ENCODE data around the gene PPP2R2D. TPM values are rescaled to one million over a fixed set of nuclear protein-coding genes. Genes with fewer than 3 reads are reported as not detected.

PPP2R2D gene
- total RNA-seq, 4 donors from 2014 or later, result 23.9 to 48.6 (median 36.7) TPM

- no peak overlapping the region for H3K4me3 ChIP-seq (ENCODE audit: low read depth, poor library complexity, severe bottlenecking)
- intact Hi-C loops (cut with DNase I; ENCODE audit: low total_unique reads), result no loop called here
- 72 to 77% methylated on average over 16 of the region's 16 CpGs for WGBS, 2 donors
- DNase-seq (ENCODE audit: low spot score in 2 of 2), result no peak
- TF ChIP-seq POLR2A (IDR thresholded peaks at IDR 0.05) (no peak), CTCF (IDR thresholded peaks at IDR 0.05) (no peak)
Observed at GRCh38 chr10:131996466-131997365, 95.9 kb downstream of the PPP2R2D start.

GRCh38 chr10:131997366-131998049 lies 96.7 kb downstream of the PPP2R2D start:
- no peak overlapping the region for H3K4me3 ChIP-seq (ENCODE audit: low read depth, poor library complexity, severe bottlenecking)
- TF ChIP-seq CTCF (IDR thresholded peaks at IDR 0.05) (no peak), POLR2A (IDR thresholded peaks at IDR 0.05) (no peak)
- 32 to 43% methylated on average over 12 to 13 of the region's 13 CpGs for WGBS, 2 donors
- intact Hi-C loops (cut with DNase I; ENCODE audit: low total_unique reads), result no loop called here
- peak; percentile 88 to 96 for DNase-seq (ENCODE audit: low spot score in 2 of 2)

- H3K4me3 ChIP-seq (ENCODE audit: low read depth, poor library complexity, severe bottlenecking), result no peak overlapping the region
- 72 to 74% methylated on average over 15 of the region's 15 CpGs for WGBS, 2 donors
Observed at GRCh38 chr10:131998050-131998844, 97.4 kb downstream of the PPP2R2D start.

GRCh38 chr10:131998845-131999681 lies 98.3 kb downstream of the PPP2R2D start:
- WGBS, 2 donors, result 92 to 93% methylated on average over 17 to 18 of the region's 18 CpGs
- peak in 1 of 2 donors; percentile 73 for DNase-seq (ENCODE audit: low spot score in 2 of 2)
- no peak overlapping the region for H3K4me3 ChIP-seq (ENCODE audit: low read depth, poor library complexity, severe bottlenecking)
- intact Hi-C loops (cut with DNase I; ENCODE audit: low total_unique reads), result no loop called here
- no peak for TF ChIP-seq POLR2A (IDR thresholded peaks at IDR 0.05)
- no peak for TF ChIP-seq CTCF (IDR thresholded peaks at IDR 0.05)

More at GRCh38 chr10:131998050-131998844, 97.4 kb downstream of the PPP2R2D start:
- DNase-seq (ENCODE audit: low spot score in 2 of 2), result no peak
- TF ChIP-seq CTCF (IDR thresholded peaks at IDR 0.05), result no peak
- no peak for TF ChIP-seq POLR2A (IDR thresholded peaks at IDR 0.05)
- intact Hi-C loops (cut with DNase I; ENCODE audit: low total_unique reads), result no loop called here

Measured in lower leg skin (tissue), 4 donors.